Hepatocyte (in vitro differentiated cells): ENCODE measurements around the gene CRLF2. TPM values are rescaled to one million over a fixed set of nuclear protein-coding genes. Genes with fewer than 3 reads are reported as not detected.

ENCODE experiments used
- DNase-seq: peaks from one replicate; pipeline ENCODE4 v3.0.0-alpha.2; 2016; ENCODE audit warnings: low spot score
- H2AFZ ChIP-seq: fragments of 200-600 bp; sonication (generic); 2 replicates; pipeline ENCODE4 v1.6.0; 2016; ENCODE audit warnings: antibody characterized with exemption, mild to moderate bottlenecking
- H3K27ac ChIP-seq: fragments of 200-600 bp; sonication (generic); 2 replicates; pipeline ENCODE4 v1.5.1; 2016; ENCODE audit warnings: mild to moderate bottlenecking
- H3K27me3 ChIP-seq: fragments of 200-600 bp; sonication (generic); 2 replicates; pipeline ENCODE4 v1.6.1; 2016
- H3K36me3 ChIP-seq: fragments of 200-600 bp; sonication (generic); replicated peaks from 2 replicates; pipeline ENCODE4 v1.5.1; 2016; ENCODE audit warnings: low read depth; ENCODE audit not compliant: insufficient read depth
- H3K4me1 ChIP-seq: fragments of 200-600 bp; sonication (generic); 2 replicates; pipeline ENCODE4 v1.5.1; 2016; ENCODE audit warnings: mild to moderate bottlenecking, moderate library complexity; ENCODE audit not compliant: insufficient read depth
- H3K4me2 ChIP-seq: fragments of 200-600 bp; sonication (generic); 2 replicates; pipeline ENCODE4 v1.6.0; 2016
- H3K4me3 ChIP-seq: fragments of 200-600 bp; sonication (generic); 2 replicates; pipeline ENCODE4 v1.5.1; 2016; ENCODE audit warnings: mild to moderate bottlenecking
- H3K79me2 ChIP-seq: fragments of 200-600 bp; sonication (generic); 2 replicates; pipeline ENCODE4 v1.6.0; 2017; ENCODE audit warnings: mild to moderate bottlenecking
- H3K9me2 ChIP-seq: fragments of 200-600 bp; sonication (generic); replicated peaks from 2 replicates; pipeline ENCODE4 v1.6.0; 2017; ENCODE audit warnings: mild to moderate bottlenecking; ENCODE audit not compliant: insufficient read depth
- H3K9me3 ChIP-seq: fragments of 200-600 bp; sonication (generic); 2 replicates; pipeline ENCODE4 v1.5.1; 2016; ENCODE audit warnings: low read depth, mild to moderate bottlenecking
- H4K20me1 ChIP-seq: fragments of 200-600 bp; sonication (generic); 2 replicates; pipeline ENCODE4 v1.6.0; 2016; ENCODE audit warnings: mild to moderate bottlenecking; ENCODE audit not compliant: insufficient read depth, poor library complexity, severe bottlenecking
- EZH2 ChIP-seq: fragments of 200-600 bp; sonication (generic); IDR thresholded peaks from 2 replicates; pipeline ENCODE4 v1.6.1; 2016; ENCODE audit warnings: antibody characterized with exemption, mild to moderate bottlenecking, borderline replicate concordance
- EZH2phosphoT487 ChIP-seq: fragments of 200-600 bp; sonication (generic); IDR thresholded peaks from one replicate; pipeline ENCODE4 v1.6.1; 2018; ENCODE audit warnings: antibody characterized with exemption, mild to moderate bottlenecking, low read depth, moderate library complexity; ENCODE audit not compliant: unreplicated experiment, severe bottlenecking
- WGBS: methylation state at CpG from one replicate; pipeline ENCODE4 v1.1.6; 2016; ENCODE audit warnings: low lambda C conversion rate; ENCODE audit errors: missing lambda C conversion rate; 5-methylcytosine and 5-hydroxymethylcytosine counted together
- polyA plus RNA-seq: library from polyadenylated mRNA; unstranded; fragments of >200 nt; fragmentation: Nextera tagmentation; extraction: Ambion mirVana; gene quantifications from 2 replicates; pipeline ENCODE4 v1.2.1, GENCODE V29; 2016
- total RNA-seq: library from RNA; depleted of rRNA; stranded (reverse); fragments of >200 nt; gene quantifications from 2 replicates; pipeline ENCODE4 v1.2.3, GENCODE V29; 2014
- TF ChIP-seq, protein P1 (sequence below): fragments of 200-600 bp; sonication (generic); IDR thresholded peaks from 2 replicates; pipeline ENCODE4 v1.5.1; 2016; ENCODE audit warnings: antibody characterized with exemption, mild to moderate bottlenecking; ENCODE audit not compliant: poor library complexity

Gene CRLF2
- total and polyA plus RNA-seq, 2 experiments from 2014 or later = not detected

DNA sequence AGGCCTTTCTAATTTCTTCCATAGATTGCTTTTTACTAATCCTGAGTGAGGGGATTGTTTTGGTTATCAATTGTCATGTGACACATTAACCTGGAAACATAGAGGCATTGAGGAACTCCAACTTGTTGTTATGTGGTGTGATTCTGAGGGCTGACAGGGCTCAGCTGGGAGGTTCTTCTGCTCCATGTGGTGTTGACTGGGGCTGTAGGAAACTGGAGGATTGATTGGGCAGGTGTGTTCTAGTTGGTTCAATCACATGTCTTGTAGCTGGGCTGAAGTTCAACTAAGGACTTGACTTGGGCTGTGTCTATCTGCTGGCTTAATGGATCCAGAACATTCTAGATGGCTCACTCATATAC lies 10.8 kb upstream of the CRLF2 start:
- H4K20me1 ChIP-seq = no peaks in the 10 kb centered on the region
- no peaks in the 10 kb centered on the region for H3K36me3 ChIP-seq
- H3K4me3 ChIP-seq = no peak overlapping the region
- H3K27ac ChIP-seq = no peak overlapping the region
- no peak for TF ChIP-seq EZH2phosphoT487
- no peaks in the 10 kb centered on the region for H3K79me2 ChIP-seq
- H3K27me3 ChIP-seq = no peaks in the 10 kb centered on the region
- no peaks in the 10 kb centered on the region for H3K9me3 ChIP-seq
- no peaks in the 10 kb centered on the region for H3K9me2 ChIP-seq
- DNase-seq = no peak
- no peak overlapping the region for H2AFZ ChIP-seq
- H3K4me1 ChIP-seq = no peaks in the 10 kb centered on the region
- H3K4me2 ChIP-seq = no peak overlapping the region

DNA sequence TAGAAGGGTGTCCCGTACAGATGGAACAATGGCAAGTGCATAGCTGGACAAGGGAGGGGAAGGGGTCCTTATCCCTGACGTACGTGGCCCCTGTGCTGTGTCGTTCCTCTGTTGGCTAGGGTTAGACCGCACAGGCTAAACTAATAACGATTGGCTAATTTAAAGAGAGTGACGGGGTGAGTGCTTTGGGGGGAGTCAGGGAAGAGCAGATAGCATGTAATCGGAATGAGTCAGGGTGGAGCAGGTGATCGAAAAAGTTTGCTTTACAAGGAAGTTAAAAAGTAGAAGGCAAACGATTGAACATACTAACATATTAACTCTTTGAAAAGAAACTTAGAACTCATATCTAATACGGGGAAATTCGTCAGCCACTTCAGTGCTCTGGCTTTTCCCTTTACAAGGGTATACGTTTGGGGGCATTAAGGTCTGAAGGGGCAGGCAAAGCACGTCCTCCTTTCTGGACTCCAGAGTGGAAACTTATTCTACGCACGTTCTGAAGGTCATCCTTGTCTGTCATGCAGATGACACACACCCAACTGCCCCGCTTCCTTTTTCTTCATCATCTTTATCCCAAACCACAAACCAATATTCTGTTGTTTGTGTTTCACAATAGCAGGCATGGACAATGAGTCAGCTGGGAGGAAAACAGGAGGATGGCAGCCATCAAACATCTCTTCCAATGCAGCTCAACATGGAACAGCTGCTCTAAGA lies 10.2 kb upstream of the CRLF2 start:
- H3K27me3 ChIP-seq = no peaks in the 10 kb centered on the region
- no peaks in the 10 kb centered on the region for H3K4me1 ChIP-seq
- H4K20me1 ChIP-seq = no peaks in the 10 kb centered on the region
- no peak overlapping the region for H3K27ac ChIP-seq
- H3K79me2 ChIP-seq = no peaks in the 10 kb centered on the region
- no peaks in the 10 kb centered on the region for H3K9me2 ChIP-seq
- WGBS = 86% methylated on average over 17 of the region's 17 CpGs
- no peak overlapping the region for H3K4me2 ChIP-seq
- DNase-seq = no peak
- H2AFZ ChIP-seq = no peak overlapping the region
- H3K4me3 ChIP-seq = no peak overlapping the region
- no peak for TF ChIP-seq EZH2
- TF ChIP-seq, protein P1, sequence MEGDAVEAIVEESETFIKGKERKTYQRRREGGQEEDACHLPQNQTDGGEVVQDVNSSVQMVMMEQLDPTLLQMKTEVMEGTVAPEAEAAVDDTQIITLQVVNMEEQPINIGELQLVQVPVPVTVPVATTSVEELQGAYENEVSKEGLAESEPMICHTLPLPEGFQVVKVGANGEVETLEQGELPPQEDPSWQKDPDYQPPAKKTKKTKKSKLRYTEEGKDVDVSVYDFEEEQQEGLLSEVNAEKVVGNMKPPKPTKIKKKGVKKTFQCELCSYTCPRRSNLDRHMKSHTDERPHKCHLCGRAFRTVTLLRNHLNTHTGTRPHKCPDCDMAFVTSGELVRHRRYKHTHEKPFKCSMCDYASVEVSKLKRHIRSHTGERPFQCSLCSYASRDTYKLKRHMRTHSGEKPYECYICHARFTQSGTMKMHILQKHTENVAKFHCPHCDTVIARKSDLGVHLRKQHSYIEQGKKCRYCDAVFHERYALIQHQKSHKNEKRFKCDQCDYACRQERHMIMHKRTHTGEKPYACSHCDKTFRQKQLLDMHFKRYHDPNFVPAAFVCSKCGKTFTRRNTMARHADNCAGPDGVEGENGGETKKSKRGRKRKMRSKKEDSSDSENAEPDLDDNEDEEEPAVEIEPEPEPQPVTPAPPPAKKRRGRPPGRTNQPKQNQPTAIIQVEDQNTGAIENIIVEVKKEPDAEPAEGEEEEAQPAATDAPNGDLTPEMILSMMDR = no peak
- TF ChIP-seq EZH2phosphoT487 = no peak
- no peaks in the 10 kb centered on the region for H3K9me3 ChIP-seq
- no peaks in the 10 kb centered on the region for H3K36me3 ChIP-seq

DNA sequence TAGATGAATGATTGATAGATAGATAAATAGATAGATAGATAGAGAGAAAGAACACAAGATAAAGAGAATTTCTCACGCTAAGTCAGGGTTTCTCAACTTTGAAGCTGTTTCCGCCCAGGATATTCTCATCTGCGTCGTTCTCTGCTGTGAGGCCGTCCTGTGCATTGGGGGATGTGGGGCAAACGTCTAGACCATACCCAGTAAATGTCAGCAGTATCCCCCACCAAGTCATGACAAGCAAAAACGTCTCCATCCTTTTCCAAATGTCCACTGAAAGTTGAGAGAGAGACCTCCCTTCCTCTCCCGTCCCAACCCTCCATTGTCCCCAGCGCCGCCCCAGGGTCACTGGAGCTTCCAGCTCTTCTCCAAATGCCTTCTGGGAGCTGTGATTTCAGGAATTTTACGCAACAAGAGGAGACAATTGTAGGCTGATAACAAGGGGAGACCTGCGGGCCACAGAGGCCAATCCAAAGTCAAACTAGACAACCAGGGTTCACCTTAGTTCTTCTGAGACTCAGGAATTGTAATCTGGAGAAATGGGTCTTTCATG lies 8.9 kb upstream of the CRLF2 start:
- Histone ChIP-seq H3K4me3 (no peak overlapping the region), H3K9me2 (no peaks in the 10 kb centered on the region), H4K20me1 (no peaks in the 10 kb centered on the region), H3K27me3 (no peaks in the 10 kb centered on the region), H3K27ac (no peak overlapping the region), H3K79me2 (no peaks in the 10 kb centered on the region), H3K4me1 (no peaks in the 10 kb centered on the region), H2AFZ (no peak overlapping the region), H3K4me2 (no peak overlapping the region), H3K36me3 (no peaks in the 10 kb centered on the region), H3K9me3 (no peaks in the 10 kb centered on the region)
- DNase-seq = no peak
- TF ChIP-seq, protein P1 = no peak
- no peak for TF ChIP-seq EZH2phosphoT487
- no peak for TF ChIP-seq EZH2
- WGBS = 87% methylated on average over 12 of the region's 12 CpGs

DNA sequence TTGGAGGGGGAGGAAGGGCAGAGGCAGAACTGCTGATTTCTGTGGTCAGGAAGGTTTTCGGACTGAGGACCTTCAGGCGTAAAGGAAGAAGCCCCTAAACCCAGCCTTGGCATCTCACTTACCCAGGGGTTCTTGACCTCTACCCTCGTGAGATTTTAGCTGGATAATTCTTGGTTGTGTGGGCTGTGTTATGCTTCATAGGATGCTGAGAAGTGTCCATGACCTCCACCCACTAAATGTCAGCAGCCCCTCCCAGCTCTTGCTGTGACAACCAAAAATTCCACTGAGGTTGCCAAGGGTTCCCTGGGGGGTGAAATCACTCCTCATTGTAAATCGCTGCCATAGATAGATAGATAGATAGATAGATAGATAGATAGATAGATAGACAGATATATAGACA lies 5.8 kb upstream of the CRLF2 start:
- WGBS = 86% methylated on average over 4 of the region's 4 CpGs
- Histone ChIP-seq H3K9me2 (no peaks in the 10 kb centered on the region), H3K4me2 (no peak overlapping the region), H3K9me3 (no peaks in the 10 kb centered on the region), H3K27me3 (no peaks in the 10 kb centered on the region), H4K20me1 (no peaks in the 10 kb centered on the region), H3K27ac (no peak overlapping the region), H2AFZ (no peak overlapping the region), H3K79me2 (no peaks in the 10 kb centered on the region), H3K4me3 (no peak overlapping the region), H3K4me1 (no peaks in the 10 kb centered on the region), H3K36me3 (no peaks in the 10 kb centered on the region)
- no peak for DNase-seq
- TF ChIP-seq, protein P1 = no peak
- TF ChIP-seq EZH2phosphoT487 (no peak), EZH2 (no peak)
